Fibroblast of villous mesenchyme (primary cell): ENCODE results near the gene ARL5A. TPM values are rescaled to one million over a fixed set of nuclear protein-coding genes. Genes with fewer than 3 reads are reported as not detected.

Source experiments
- DNase-seq: peaks from one replicate; pipeline ENCODE4 v3.0.0-alpha.2; 2010; ENCODE audit warnings: low read depth
- H3K4me3 ChIP-seq: 2 replicates; pipeline ENCODE4 v1.5.1; 2011; ENCODE audit warnings: low read depth, mild to moderate bottlenecking, low read length
- total RNA-seq: library from RNA; depleted of rRNA; stranded (reverse); fragments of >200 nt; gene quantifications from 2 replicates; pipeline ENCODE4 v1.2.3, GENCODE V29; 2012
- TF ChIP-seq, protein P1 (sequence below): IDR thresholded peaks from 2 replicates; pipeline ENCODE4 v1.5.1; 2012; ENCODE audit warnings: low read depth, mild to moderate bottlenecking, low read length; ENCODE audit not compliant: insufficient read depth

Gene ARL5A
- total RNA-seq, 1 donor = 59.6 TPM

DNA sequence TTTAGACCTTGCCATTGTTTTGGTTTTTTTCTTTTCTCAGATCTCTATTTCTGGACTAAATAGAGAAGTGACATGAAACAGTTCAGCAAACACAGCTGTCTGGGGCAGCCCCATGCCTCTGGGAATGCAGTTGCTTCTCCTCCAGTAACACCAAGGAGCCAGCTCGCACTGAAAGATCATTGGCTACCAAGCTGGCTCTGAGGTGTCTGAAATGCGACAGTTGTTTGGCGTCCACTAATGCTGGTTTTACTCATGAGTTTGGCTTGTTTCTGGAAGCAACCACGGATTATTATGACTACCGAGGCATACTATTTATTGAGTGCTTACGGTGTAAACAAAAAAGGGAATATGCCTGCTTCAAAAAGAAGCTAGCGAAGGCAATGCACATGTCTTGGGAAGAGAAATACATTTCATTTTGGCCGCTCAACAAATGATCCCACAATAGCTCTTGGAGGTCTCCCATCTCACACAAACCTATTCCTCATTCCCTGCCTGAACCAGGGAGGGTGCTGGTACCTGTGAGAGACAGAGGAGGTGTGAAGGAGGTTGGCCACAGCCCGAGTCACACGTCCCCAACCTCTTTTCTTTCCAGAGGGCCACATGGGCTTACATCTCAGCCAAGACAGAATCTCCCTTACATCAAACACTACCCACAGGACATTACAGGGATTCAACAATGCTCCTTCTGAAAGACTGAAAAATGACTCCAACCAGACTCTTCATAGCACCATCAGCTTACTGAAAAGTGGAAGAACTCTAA, 56.4 kb downstream of the ARL5A start:
- H3K4me3 ChIP-seq = no peak overlapping the region
- DNase-seq = peak; percentile 91
- TF ChIP-seq, protein P1, sequence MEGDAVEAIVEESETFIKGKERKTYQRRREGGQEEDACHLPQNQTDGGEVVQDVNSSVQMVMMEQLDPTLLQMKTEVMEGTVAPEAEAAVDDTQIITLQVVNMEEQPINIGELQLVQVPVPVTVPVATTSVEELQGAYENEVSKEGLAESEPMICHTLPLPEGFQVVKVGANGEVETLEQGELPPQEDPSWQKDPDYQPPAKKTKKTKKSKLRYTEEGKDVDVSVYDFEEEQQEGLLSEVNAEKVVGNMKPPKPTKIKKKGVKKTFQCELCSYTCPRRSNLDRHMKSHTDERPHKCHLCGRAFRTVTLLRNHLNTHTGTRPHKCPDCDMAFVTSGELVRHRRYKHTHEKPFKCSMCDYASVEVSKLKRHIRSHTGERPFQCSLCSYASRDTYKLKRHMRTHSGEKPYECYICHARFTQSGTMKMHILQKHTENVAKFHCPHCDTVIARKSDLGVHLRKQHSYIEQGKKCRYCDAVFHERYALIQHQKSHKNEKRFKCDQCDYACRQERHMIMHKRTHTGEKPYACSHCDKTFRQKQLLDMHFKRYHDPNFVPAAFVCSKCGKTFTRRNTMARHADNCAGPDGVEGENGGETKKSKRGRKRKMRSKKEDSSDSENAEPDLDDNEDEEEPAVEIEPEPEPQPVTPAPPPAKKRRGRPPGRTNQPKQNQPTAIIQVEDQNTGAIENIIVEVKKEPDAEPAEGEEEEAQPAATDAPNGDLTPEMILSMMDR = no peak

DNA sequence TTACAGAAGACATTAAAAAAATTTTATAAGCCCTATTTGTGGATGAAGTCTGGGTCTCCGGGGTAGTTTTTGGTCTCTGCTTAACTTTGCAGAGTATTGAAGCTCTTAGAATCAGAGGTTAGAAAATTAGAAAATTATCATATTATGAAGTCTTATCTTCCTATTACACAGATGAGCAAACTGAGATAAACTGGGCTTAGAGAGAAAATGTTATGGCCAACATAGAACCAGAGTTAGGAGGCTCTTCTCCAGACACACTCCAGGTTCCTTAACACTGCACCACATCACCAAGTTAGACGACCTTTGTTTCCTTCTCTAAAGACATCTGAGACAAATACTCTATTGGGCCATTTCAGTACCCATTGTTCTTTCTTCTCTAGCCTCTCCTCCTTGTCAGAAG, 57.2 kb downstream of the ARL5A start:
- DNase-seq = no peak
- TF ChIP-seq, protein P1 = no peak
- no peak overlapping the region for H3K4me3 ChIP-seq

DNA sequence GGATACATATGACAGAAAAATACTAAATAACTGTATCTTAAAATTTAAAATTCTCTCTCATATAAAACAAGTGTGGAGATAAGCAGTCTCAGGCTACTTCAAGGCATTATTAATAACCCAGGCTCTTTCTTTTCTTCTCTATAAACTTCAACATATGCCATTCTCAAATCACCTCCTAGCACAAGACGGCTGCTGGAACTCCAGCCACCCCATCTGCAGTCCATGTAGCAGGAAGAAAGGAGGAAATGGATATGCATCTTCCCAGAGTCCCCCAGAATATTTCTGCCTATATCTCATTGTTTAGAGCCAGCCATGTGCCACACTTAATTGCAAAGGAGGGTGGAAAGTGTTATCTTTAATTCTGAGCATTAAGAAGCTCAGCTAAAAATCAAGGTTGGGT, 58.6 kb downstream of the ARL5A start:
- TF ChIP-seq, protein P1 = no peak
- DNase-seq = no peak
- H3K4me3 ChIP-seq = no peak overlapping the region

DNA sequence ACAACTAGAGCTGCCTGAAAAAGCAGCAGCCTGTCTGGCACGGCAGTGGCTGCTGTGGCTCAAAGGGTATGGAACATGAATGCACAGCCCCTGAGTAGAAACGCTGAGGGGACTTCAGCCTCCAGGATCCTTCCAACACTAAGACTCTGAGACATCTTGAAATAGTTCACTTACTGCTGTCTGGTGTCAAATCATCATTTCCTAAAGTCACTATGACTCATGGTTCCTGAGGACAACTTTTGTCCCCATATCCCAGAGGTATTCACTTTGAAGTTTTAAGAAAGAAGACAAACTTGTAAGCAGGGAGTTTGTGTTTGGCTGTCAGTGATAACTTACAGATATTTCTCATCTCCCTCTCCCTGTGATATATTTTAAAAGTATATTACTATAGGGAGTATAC, 60.7 kb downstream of the ARL5A start:
- H3K4me3 ChIP-seq = no peak overlapping the region
- peak; percentile 12 for DNase-seq
- TF ChIP-seq, protein P1 = no peak

DNA sequence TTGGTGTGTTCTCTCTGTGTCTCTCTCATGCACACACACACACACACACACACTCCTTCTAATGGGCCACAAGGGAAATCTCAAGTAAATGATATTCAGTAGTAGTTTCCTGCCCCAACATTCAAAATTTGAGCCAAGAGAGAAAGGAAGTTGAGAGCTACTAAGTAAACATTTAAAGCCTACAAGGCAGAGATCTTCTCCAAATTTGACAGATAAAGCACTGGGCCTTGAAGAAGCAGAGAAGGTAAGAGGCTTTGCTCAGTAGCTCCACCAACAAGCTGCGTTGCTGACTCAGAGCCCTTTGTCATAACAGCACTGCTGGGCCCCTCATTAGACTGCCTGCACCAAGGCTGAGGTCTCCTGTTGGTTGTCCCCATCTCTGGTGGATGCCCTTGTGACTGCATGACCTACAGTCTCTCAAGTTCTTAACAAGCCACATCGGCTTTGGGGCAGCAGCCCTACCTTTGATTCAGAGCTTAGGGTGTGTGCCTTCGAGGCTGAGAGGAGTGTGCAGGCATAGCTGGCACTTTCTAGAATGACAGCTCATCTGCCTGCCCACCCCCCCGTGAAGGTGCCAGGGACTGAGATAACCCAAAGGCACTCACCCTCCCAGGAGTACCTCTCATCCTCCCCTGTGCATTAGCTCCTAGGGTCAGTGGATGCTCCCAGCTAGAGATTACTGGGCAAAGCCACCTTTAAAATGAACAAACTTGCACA, 61.6 kb downstream of the ARL5A start:
- no peak overlapping the region for H3K4me3 ChIP-seq
- TF ChIP-seq, protein P1 = no peak
- DNase-seq = no peak

DNA sequence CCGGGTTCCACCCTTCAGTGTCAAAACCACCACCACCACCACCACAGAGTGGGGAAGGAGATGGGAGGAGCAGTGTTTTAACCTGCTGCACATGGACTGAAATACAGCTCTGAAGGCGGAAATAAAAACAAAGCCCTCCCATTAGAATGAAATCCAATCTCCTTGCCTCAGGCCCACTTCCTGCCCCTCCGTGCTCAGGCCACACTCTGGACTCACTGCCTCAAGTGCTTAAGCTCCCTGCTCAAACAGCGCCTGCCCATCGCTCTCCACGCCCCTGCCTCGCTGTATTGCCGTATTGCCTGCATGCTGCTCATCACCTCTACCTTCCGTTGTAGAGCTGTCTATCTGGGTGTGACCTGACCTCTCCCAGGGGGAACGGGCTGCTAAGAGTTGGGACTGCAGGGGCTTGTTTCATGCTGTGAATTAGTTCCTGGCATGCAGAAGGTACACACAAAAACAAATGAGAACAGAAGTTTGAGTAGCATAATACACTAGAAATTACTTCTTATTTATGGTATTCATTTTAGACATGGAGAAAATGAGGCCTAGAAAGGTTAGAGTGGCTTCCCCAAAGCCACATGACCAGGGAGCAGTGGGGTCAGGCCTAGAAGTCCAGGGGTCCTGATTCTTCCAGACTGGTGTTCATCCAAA, 62.3 kb downstream of the ARL5A start:
- TF ChIP-seq, protein P1 = no peak
- no peak overlapping the region for H3K4me3 ChIP-seq
- DNase-seq = no peak
